Measurements from ENCODE around the gene KLHL35.

DNA sequence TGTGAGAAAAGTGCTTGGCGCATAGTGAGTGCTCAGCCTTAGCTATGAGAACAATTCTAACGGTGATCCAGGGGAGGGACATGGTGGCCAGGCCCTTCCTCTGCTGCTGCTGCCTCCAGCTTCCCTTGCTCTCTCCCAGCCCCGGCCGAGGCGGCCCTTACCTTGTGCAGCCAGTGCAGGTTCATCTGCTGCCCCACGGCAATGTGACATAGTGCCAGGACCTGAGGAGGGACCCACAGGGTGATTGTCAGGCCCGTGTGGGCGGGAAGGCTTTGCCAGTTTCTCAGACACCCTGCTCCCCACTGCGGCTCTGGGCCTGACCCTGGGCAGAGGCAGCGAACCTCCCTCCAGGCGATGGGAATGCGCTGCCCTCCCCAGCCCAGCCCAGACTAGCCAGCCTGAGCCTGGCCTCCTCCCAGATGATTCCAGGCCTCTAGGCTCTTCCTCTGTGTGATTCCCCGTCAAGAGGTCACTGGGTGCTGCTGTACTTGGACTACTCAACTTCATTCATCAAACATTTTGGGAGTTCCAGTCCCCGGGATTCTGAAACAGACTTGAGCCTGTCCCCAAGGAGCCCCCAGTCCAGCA, 23.7 kb upstream of the KLHL35 start:
- TF ChIP-seq, protein P1, sequence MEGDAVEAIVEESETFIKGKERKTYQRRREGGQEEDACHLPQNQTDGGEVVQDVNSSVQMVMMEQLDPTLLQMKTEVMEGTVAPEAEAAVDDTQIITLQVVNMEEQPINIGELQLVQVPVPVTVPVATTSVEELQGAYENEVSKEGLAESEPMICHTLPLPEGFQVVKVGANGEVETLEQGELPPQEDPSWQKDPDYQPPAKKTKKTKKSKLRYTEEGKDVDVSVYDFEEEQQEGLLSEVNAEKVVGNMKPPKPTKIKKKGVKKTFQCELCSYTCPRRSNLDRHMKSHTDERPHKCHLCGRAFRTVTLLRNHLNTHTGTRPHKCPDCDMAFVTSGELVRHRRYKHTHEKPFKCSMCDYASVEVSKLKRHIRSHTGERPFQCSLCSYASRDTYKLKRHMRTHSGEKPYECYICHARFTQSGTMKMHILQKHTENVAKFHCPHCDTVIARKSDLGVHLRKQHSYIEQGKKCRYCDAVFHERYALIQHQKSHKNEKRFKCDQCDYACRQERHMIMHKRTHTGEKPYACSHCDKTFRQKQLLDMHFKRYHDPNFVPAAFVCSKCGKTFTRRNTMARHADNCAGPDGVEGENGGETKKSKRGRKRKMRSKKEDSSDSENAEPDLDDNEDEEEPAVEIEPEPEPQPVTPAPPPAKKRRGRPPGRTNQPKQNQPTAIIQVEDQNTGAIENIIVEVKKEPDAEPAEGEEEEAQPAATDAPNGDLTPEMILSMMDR (IDR thresholded peaks at IDR 0.05), result no peak
- TF ChIP-seq POLR2A (IDR thresholded peaks at IDR 0.05), result no peak
